Stimulated activated CD4-positive, alpha-beta T cell treated with anti-CD3 and anti-CD28 coated beads, Interleukin-15, amount 100 ng/mL, for 1 hour (primary cell): ENCODE measurements around the gene PKIG.

Experiments used
- DNase-seq, 2 donors: peaks; one replicate each; pipeline ENCODE4 v3.0.0-alpha.2; 2020; ENCODE audit warnings: low read depth in 1 of 2, low spot score in 1 of 2

PKIG gene

DNA sequence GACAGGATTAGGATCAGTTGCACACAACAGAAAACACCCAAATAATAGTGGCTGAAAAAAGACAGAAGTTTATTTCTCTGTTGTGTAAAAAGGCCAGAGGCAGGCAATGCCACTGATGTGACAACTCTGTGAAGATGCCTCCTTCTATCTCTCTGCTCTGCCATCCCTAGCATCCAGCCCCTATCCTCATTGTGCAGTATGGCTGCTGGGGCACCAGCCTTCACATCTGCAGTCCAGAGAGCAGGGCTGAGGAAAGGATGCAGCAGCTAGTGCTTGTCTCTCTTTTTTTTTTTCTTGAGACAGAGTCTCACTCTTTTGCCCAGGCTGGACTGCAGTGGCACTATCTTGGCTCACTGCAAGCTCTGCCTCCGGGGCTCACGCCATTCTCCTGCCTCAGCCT, 75.5 kb downstream of the PKIG start:
- no peak for DNase-seq

GRCh38 chr20:44658810-44659209, 76.4 kb downstream of the PKIG start:
- DNase-seq, result no peak

- DNase-seq, result no peak
These were observed 77.6 kb downstream of the PKIG start for GRCh38 chr20:44659931-44660330.

DNA sequence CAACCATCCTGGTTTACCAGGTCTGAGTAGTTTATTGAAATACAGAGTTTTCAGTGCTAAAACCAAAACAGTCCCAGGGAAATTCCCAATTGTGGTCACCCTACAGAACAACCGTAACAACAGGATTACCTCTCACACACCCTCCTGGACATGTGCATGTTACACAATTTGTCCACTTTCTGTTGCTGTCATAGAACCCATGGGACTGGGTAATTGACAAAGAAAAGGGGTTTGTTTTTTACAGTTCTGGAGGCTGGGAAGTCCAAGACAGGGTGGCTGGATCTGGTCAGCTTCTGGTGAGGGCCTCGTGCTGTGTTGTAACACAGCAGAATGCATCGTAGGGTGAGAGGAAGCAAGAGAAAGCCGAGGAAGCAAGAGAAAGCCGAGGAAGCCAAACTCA, 78.2 kb downstream of the PKIG start:
- DNase-seq, result no peak

DNA sequence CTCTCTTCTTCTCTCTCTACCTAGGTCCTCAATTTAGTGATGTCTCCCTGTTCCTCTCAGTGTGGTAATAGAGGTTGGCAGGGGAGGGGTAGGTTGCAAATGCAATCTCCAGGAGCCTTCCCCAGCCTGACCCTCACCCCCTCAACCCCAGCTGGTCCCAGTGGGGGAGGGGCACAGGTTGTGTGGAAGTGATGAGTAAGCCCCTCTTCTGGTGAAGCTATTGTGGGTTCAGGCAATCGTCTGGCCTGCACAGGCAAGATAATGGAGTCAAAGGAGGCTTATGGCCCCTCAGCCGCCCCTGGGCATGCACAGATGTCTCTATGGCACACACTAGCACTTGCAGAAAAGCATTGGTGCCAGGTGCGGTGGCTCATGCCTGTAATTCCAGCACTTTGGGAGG, 79.9 kb downstream of the PKIG start:
- DNase-seq, result no peak

GRCh38 chr20:44664131-44664530, 81.8 kb downstream of the PKIG start:
- DNase-seq, result no peak

GRCh38 chr20:44666066-44666465, 83.7 kb downstream of the PKIG start:
- DNase-seq, result no peak
